Right atrium auricular region (tissue), 2 donors: ENCODE results near the gene GPX4. TPM values are rescaled to one million over a fixed set of nuclear protein-coding genes. Genes with fewer than 3 reads are reported as not detected.

Source experiments
- DNase-seq: peaks from one replicate; pipeline ENCODE4 v3.0.0-alpha.2; 2019; ENCODE audit warnings: low spot score
- H3K27ac ChIP-seq, 2 donors: fragments of 200-600 bp; sonication (generic); 1 replicate in 1 of 2; 2 replicates in 1 of 2; pipeline ENCODE4 v1.5.1; 2016 to 2019
- H3K27me3 ChIP-seq, 2 donors: fragments of 200-600 bp; sonication (generic); one replicate each; pipeline versions ENCODE4 v1.5.1 to v1.6.0; 2017 to 2019
- H3K36me3 ChIP-seq: fragments of 200-600 bp; sonication (generic); one replicate; pipeline ENCODE4 v1.5.1; 2016
- H3K4me1 ChIP-seq, 2 donors: fragments of 200-600 bp; sonication (generic); one replicate each; pipeline versions ENCODE4 v1.5.1 to v1.6.0; 2017 to 2019
- H3K4me3 ChIP-seq, 2 donors: fragments of 200-600 bp; sonication (generic); 1 replicate in 1 of 2; 2 replicates in 1 of 2; pipeline ENCODE4 v1.5.1; 2017 to 2019; ENCODE audit warnings: mild to moderate bottlenecking in 1 of 2, moderate library complexity in 1 of 2
- H3K9me3 ChIP-seq, 2 donors: fragments of 200-600 bp; sonication (generic); one replicate each; pipeline ENCODE4 v1.5.1; 2019
- total RNA-seq, 2 donors: library from RNA; depleted of rRNA; stranded (reverse); fragments of >200 nt; gene quantifications; one replicate each; pipeline ENCODE4 v1.1.0, GENCODE V29; 2016
- TF ChIP-seq, protein P1 (sequence below), 2 donors: fragments of 200-600 bp; sonication (generic); IDR thresholded peaks; one replicate each; pipeline ENCODE4 v1.5.1; 2019; ENCODE audit warnings: antibody characterized with exemption in 2 of 2

Gene GPX4
- total RNA-seq, 2 donors from 2014 or later, result 404 to 529 TPM

DNA sequence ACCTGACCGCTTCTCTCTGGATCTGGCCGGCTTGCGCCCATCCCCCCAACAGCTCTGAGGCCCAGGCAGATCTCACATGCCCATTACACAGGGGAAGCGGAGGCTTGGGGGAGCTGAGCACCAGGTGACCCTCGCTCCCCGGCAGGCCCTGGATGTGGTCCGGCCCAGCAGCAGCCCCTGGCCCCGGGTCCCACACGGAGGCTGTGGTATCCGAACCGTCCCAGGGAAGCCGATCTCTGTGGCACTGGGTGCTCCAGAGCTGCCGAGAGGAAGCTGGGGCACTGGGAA is 42.6 kb downstream of the GPX4 start:
- TF ChIP-seq, protein P1, sequence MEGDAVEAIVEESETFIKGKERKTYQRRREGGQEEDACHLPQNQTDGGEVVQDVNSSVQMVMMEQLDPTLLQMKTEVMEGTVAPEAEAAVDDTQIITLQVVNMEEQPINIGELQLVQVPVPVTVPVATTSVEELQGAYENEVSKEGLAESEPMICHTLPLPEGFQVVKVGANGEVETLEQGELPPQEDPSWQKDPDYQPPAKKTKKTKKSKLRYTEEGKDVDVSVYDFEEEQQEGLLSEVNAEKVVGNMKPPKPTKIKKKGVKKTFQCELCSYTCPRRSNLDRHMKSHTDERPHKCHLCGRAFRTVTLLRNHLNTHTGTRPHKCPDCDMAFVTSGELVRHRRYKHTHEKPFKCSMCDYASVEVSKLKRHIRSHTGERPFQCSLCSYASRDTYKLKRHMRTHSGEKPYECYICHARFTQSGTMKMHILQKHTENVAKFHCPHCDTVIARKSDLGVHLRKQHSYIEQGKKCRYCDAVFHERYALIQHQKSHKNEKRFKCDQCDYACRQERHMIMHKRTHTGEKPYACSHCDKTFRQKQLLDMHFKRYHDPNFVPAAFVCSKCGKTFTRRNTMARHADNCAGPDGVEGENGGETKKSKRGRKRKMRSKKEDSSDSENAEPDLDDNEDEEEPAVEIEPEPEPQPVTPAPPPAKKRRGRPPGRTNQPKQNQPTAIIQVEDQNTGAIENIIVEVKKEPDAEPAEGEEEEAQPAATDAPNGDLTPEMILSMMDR (IDR thresholded peaks at IDR 0.05), result no peak
- no peaks in the 10 kb centered on the region for H3K9me3 ChIP-seq
- no peak overlapping the region for H3K27ac ChIP-seq
- no peak overlapping the region for H3K4me3 ChIP-seq
- H3K4me1 ChIP-seq, result peaks cover 0 to 20% of the 10 kb centered on the region in 2 donors
- no peak for DNase-seq
- H3K27me3 ChIP-seq, result no peaks in the 10 kb centered on the region
- H3K36me3 ChIP-seq, result peaks cover 32% of the 10 kb centered on the region

DNA sequence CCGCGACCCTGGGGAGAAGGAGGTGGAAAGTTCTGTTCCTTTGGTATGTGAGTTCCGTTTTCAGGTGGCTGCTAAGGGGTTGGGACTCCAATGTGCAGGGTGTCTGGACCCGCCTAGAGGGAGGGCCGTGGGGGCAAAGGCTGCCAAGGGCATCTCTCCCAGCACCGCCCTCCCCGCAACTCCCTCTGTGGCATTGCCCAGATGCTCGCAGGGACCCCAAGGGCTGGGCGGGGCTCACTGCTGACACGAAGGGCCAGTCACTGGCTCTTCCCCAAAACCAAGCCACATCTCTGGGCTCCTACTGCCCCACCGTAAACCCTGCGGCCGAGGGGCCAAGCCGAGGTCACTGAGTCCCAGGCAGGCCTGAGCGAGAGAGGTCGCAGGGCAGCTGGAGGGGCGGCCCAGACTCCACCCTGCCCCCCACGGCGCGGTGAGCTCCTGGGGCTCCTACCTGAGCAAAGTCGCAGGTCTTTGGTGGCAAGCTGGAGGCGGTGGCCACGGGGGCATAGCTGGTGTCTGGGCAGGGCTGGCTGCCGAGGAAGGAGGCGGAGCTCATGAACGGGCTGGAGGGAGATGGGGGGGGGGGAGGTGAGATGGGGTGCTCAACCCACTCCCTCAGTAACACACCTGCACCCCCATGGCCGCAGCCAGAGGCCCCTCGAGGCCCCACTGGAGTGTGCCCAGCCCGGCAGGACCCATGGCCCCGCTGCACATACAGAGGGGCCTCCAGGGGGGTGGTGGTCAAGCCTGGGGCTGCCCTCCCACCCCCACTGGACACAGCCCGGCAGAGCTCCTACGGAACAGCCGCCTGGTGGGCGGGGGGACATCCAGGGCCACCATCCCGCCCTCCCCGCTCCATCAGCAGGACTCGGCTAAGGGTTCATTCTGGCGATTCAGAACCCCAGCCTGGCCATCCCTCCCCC is 43.3 kb downstream of the GPX4 start:
- peaks cover 0 to 28% of the 10 kb centered on the region in 2 donors for H3K4me1 ChIP-seq
- H3K27me3 ChIP-seq, result no peaks in the 10 kb centered on the region
- no peak overlapping the region for H3K27ac ChIP-seq
- TF ChIP-seq, protein P1 (IDR thresholded peaks at IDR 0.05), result no peak
- no peak overlapping the region for H3K4me3 ChIP-seq
- peaks cover 32% of the 10 kb centered on the region for H3K36me3 ChIP-seq
- no peak for DNase-seq
- no peaks in the 10 kb centered on the region for H3K9me3 ChIP-seq

DNA sequence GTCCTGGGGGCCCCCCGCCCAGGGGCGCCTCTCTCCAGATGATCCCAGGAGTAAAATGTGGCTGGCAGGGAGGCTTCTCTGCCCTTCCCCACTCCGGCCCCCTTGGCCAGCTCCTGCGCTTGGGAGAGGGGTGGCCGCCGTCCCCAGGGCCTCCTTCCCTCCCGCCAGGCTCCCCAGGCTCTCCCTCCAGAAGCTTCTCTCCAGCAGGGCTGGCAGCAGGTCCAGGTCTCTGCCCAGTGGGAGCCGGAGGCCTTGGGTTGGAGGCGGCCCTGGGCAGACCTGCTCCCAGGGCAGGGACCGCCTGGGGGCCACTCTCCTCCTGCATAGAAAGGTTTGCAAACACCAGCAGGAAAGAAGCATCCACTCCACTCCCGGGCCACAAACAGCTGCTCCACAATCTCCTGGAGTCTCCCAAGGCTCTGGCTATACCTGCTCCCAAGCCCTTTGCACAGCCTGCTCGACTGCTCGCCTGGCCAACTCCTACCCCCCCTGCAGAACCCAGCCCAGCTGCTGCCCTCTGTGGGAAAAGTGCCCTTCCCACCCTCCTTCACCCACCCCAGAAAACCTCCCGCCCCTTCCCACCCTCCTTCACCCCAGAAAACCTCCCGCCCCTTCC is 44.2 kb downstream of the GPX4 start:
- no peak overlapping the region for H3K4me3 ChIP-seq
- no peak for DNase-seq
- peaks cover 32% of the 10 kb centered on the region for H3K36me3 ChIP-seq
- no peaks in the 10 kb centered on the region for H3K9me3 ChIP-seq
- no peaks in the 10 kb centered on the region for H3K27me3 ChIP-seq
- H3K27ac ChIP-seq, result no peak overlapping the region
- H3K4me1 ChIP-seq, result peaks cover 0 to 37% of the 10 kb centered on the region in 2 donors
- TF ChIP-seq, protein P1 (IDR thresholded peaks at IDR 0.05), result no peak

DNA sequence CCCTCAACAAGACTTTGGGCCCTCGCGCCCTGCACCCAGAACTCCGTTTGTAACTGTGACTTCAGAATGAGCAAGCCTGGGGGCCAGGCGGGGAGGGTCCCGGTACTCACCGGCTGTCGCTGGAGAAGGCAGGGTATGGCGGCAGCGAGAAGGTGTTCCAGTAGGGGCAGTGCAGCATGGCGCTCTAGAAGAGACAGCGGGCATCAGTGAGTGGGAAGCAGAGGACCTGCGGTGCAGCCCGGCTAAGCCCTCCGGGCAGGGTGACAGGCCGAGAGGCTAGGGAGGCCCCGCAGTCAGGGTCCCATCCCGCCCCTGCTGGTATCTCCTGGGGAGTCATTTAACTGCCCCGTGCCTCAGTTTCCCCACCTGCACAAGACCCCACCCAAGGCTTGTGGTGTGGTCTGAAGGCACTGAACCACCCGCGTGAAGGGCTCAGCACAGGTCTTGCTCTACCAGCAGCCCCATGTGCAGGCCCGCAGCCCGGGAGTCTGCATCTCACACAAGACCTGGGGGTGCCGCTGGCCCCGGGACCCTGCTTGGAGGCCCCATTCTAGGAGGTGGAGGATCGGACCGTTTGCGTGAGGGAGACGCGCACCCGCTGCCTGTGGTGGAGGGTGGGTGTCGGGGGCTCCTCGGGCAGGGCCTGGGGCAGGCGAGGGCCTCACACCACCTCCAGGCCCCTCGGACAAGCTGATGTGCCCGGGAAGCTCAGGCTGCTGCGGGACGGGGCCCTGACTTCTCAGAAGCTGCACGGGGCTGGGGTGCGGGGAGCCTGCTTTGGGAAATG is 45.7 kb downstream of the GPX4 start:
- Histone ChIP-seq H3K4me3 (no peak overlapping the region), H3K9me3 (no peaks in the 10 kb centered on the region), H3K27ac (no peak overlapping the region), H3K36me3 (peaks cover 19% of the 10 kb centered on the region), H3K27me3 (no peaks in the 10 kb centered on the region), H3K4me1 (peaks cover 0 to 49% of the 10 kb centered on the region in 2 donors)
- TF ChIP-seq, protein P1 (IDR thresholded peaks at IDR 0.05), result no peak
- DNase-seq, result no peak

DNA sequence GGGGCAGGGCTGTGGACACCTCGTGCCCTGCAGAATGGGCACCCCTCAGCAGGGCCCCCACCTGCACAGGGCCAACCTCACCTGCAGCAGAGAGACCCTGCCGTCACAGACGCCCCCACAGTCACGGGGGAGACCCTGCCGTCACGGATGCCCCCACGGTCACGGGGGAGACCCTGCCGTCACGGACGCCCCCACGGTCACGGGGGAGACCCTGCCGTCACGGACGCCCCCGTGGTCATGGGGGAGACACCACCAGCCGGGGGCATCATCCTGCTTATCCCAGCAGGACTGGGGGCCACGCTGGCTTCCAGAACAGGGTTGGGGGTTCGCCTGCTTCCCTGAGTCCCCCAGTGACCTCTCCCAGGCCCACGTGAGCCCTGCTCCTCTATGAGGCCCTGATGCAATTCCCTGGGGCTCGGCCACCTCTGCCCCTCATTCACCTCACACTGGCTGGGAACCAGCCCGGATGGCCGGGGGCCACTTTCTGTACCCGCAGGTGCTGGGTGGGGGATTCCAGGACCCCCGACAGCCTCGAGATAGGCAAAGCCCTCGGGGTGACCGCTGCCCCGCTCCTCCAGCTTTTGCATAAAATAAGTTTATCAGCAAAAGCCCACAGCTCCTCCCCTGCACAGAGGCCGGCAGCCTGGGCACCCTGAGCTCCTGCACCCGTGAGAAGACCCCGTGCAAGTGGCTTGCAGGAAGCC is 46.7 kb downstream of the GPX4 start:
- Histone ChIP-seq H3K36me3 (peaks cover 19% of the 10 kb centered on the region), H3K4me3 (no peak overlapping the region), H3K4me1 (peaks cover 0 to 59% of the 10 kb centered on the region in 2 donors), H3K27ac (peak overlapping the region in 1 of 2 donors; percentile 63), H3K9me3 (no peaks in the 10 kb centered on the region), H3K27me3 (no peaks in the 10 kb centered on the region)
- TF ChIP-seq, protein P1 (IDR thresholded peaks at IDR 0.05), result no peak
- DNase-seq, result no peak
